GM19239 (cell line): ENCODE data around the gene PTPRN2.

Source experiments
- DNase-seq: peaks from one replicate; pipeline ENCODE4 v3.0.0; 2011; ENCODE audit warnings: low spot score; ENCODE audit not compliant: insufficient read length
- FAIRE-seq: peaks from 2 replicates; lab custom pipeline; 2011; peaks lifted over from hg19 to GRCh38; lab: Jason Lieb, UNC

PTPRN2 gene

GRCh38 chr7:158080899-158081445 lies 506.7 kb downstream of the PTPRN2 start:
- DNase-seq (no peak), FAIRE-seq (no peak)

DNA sequence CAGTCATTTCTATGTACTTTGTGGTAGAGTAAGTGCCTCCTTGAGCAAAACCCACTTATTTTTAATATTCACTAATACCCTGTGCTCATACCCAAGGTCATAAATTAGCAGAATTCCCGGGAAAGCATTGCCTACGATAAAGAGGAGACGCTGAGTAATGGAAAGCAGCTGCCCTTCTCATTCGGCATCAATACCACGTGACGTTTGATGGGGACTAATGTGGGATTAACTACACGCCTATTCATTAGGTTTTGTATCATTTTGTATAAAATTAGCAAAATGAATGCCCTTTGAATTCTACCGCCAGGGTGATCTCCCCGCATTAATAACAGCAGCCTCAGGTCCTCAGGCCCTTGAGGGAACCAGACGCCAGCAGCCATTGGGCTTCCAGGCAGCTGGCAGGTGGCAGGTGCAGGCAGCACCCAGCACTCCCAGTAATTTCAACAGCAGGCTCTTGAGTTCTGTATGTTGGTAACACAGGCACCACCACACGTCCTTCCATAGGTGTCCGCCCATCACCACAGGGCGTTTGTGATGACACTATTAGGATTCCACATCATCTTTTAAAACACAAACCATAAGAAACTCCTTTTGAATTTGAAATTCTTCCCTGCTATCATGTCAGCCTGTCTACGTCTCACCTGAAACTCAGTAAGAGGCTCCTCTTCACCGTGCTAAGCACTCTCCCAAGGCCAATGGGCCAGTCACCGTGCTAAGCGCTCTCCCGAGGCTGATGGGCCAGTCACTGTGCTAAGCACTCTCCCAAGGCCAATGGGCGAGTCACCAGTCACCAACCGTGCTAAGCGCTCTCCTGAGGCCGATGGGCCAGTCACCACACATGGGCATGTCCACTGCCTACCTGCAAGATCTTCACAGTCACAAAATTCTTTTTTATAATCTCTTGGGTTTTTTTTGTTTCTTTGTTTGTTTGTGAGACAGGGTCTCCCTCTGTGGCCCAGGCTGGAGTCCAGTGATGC lies 509.4 kb downstream of the PTPRN2 start:
- DNase-seq (no peak), FAIRE-seq (no peak)

- no peak for DNase-seq
- FAIRE-seq = no peak
These were observed 510.3 kb downstream of the PTPRN2 start for GRCh38 chr7:158077151-158077840.

GRCh38 chr7:158076656-158077055 lies 511.0 kb downstream of the PTPRN2 start:
- DNase-seq (no peak), FAIRE-seq (no peak)

GRCh38 chr7:158076215-158076614 lies 511.4 kb downstream of the PTPRN2 start:
- FAIRE-seq (no peak), DNase-seq (no peak)

- DNase-seq = no peak
- no peak for FAIRE-seq
These were observed 512.0 kb downstream of the PTPRN2 start for GRCh38 chr7:158075633-158076001.

- FAIRE-seq (no peak), DNase-seq (no peak)
These were observed 512.6 kb downstream of the PTPRN2 start for GRCh38 chr7:158074896-158075632.

GRCh38 chr7:158073845-158074840 lies 513.5 kb downstream of the PTPRN2 start:
- FAIRE-seq (no peak), DNase-seq (no peak)

GRCh38 chr7:158072991-158073730 lies 514.5 kb downstream of the PTPRN2 start:
- FAIRE-seq = no peak
- DNase-seq = no peak

- FAIRE-seq = no peak
- DNase-seq = no peak
These were observed 517.3 kb downstream of the PTPRN2 start for GRCh38 chr7:158070222-158070920.

DNA sequence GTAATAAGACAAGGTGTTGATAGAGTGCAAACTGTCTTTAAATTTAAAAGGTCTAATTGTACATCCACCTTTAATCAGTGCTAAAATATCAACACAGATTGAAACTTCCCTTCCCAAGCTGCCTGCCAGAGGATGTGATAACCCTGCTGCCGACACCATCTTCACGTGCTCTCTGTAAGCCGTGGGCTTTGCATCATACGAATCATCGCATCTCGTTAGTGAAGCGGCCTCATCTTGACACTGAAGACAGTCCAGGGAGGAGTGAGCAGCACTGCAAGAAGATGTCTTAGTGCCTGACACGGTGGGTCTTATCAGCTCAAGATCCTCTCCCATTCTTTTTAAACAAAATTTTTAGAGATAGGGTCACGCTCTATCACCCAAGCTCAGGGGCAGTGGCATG lies 518.8 kb downstream of the PTPRN2 start:
- FAIRE-seq (no peak), DNase-seq (no peak)

- FAIRE-seq (no peak), DNase-seq (no peak)
These were observed 519.6 kb downstream of the PTPRN2 start for GRCh38 chr7:158067931-158068482.

- no peak for DNase-seq
- no peak for FAIRE-seq
These were observed 520.2 kb downstream of the PTPRN2 start for GRCh38 chr7:158067219-158067930.

DNA sequence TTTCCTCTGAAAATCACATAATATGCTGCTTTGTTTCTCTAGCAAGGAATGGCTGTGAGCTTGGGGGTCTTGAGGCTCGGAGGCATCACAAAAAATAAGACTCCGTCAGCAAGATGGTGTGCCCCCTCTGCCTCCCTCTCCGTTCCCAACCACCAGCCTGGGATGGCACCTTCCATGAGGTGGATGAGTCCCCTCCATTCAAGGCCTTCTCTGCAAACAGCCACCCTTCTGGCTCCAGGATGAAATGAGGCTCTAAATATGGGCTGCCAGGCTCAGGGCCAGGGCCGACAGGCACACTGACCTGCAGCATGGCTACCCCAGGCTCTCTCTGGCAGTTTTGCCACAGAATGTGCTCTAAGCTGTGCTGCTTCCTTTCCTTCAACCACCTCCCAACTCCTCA lies 521.5 kb downstream of the PTPRN2 start:
- no peak for FAIRE-seq
- no peak for DNase-seq

GRCh38 chr7:158065340-158065739 lies 522.3 kb downstream of the PTPRN2 start:
- no peak for FAIRE-seq
- DNase-seq = no peak

DNA sequence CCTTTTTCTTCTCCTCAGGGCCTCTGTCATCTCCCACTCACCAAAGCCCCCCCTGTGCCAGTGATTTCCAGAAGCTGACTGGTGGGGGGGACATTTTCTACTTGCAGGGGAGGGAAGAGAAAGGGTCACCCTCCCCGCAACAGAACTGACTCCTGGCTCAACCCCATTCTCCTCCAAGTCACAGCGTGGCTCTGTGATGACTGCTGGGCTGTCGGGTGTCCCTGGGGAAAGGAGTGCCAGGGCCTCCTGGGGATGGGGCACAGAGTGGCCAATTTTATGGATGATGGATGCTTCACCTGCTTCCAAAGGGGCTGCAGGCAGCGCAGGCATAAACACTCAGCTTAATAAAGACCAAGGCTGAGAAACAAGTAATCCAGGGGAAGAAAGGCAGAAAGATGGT lies 523.0 kb downstream of the PTPRN2 start:
- FAIRE-seq (no peak), DNase-seq (no peak)
